ENCODE data around the gene PCSK2.
A peak's percentile ranks its signal among the peaks of the same experiment; 100 is the strongest.

Gene PCSK2

GRCh38 chr20:17511401-17511800 lies 284.6 kb downstream of the PCSK2 start:
- Mint-ChIP-seq H3K4me3 (no peak overlapping the region), H3K9me3 (no peaks in the 10 kb centered on the region), H3K4me1 (ENCODE audit: low read depth) (peaks cover 24% of the 10 kb centered on the region), H3K36me3 (ENCODE audit: low read depth) (no peaks in the 10 kb centered on the region), H3K27me3 (peaks cover 6% of the 10 kb centered on the region), H3K27ac (no peak overlapping the region)

DNA sequence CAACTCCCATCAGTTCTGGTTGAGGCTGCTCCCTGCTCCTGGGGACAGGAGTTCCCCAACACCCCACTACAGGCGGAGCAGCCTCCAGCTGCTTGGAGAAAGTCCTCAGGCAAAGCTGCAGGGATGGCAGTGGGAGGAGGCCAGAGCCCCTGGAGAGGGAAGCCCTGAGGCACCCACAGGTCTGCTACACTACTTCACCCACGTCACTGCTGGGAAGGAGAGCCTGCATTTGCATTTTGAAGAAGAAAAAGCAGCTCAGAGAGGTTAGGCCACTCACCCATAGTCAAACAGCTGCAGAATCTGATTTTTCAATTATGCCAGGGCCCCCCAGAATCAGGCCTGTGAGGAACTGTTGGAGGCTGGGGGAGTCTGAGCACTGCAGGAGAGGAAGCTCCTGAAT lies 287.1 kb downstream of the PCSK2 start:
- Mint-ChIP-seq H3K4me3 (no peak overlapping the region), H3K27ac (no peak overlapping the region), H3K4me1 (ENCODE audit: low read depth) (peaks cover 12% of the 10 kb centered on the region), H3K9me3 (no peaks in the 10 kb centered on the region), H3K36me3 (ENCODE audit: low read depth) (no peaks in the 10 kb centered on the region), H3K27me3 (peaks cover 3% of the 10 kb centered on the region)

DNA sequence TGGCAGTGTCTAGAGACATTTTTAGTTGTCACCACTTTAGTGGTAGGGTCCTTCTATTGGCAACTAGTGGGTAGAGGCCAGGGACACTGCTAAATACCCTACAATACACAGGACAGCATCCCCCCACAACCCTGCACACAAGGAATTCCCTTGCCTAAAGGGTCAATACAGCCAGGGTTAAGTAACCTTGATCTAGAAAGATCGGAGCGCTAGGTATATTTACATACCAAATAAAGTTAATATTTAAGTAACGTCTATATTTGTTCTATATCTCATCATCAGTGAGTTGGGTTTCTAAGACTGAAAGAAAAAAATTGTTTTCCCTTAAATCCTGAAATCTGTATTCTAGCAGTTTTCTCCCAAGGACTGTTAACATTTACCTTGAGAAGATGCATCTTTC lies 288.2 kb downstream of the PCSK2 start:
- Mint-ChIP-seq H3K27ac (no peak overlapping the region), H3K4me3 (no peak overlapping the region), H3K36me3 (ENCODE audit: low read depth) (no peaks in the 10 kb centered on the region), H3K4me1 (ENCODE audit: low read depth) (peaks cover 12% of the 10 kb centered on the region), H3K9me3 (no peaks in the 10 kb centered on the region), H3K27me3 (no peaks in the 10 kb centered on the region)

DNA sequence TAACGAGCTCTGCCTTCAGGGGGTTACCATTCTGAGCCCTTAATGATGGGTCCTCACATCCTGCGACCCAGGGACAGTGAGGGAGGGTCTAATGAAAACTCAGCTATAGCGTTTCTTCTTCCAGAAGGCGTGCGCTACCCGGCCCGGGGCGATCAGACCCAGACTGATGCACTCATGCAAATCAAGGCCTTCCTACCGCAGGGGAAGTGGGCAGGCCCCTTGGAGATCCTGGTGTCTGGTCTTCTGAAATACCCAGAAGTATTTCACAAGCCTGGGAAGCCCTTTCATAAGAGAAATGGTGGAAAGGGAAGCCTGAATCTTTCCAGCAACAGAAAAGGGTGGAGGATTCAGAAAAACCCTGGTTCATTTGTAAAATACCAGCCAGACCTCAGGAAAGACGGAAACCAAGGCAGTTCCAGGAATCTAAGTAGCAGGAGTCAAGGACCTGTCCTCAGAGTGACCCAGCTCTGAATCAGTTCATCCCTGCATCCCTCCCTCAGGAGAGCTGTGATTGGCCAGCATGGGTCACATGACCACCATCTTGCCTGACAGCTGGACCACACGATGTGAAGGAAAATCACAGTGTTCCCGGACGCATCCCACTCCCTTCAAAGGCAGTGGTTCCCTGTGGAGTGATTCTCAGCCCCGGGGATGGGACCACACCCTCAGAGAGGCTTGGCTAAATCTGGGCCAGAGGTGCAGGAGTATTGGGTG lies 291.7 kb downstream of the PCSK2 start:
- no peaks in the 10 kb centered on the region for H3K27me3 Mint-ChIP-seq
- H3K4me1 Mint-ChIP-seq (ENCODE audit: low read depth), result no peaks in the 10 kb centered on the region
- H3K9me3 Mint-ChIP-seq, result no peaks in the 10 kb centered on the region
- no peaks in the 10 kb centered on the region for H3K36me3 Mint-ChIP-seq (ENCODE audit: low read depth)
- no peak overlapping the region for H3K4me3 Mint-ChIP-seq
- H3K27ac Mint-ChIP-seq, result no peak overlapping the region

DNA sequence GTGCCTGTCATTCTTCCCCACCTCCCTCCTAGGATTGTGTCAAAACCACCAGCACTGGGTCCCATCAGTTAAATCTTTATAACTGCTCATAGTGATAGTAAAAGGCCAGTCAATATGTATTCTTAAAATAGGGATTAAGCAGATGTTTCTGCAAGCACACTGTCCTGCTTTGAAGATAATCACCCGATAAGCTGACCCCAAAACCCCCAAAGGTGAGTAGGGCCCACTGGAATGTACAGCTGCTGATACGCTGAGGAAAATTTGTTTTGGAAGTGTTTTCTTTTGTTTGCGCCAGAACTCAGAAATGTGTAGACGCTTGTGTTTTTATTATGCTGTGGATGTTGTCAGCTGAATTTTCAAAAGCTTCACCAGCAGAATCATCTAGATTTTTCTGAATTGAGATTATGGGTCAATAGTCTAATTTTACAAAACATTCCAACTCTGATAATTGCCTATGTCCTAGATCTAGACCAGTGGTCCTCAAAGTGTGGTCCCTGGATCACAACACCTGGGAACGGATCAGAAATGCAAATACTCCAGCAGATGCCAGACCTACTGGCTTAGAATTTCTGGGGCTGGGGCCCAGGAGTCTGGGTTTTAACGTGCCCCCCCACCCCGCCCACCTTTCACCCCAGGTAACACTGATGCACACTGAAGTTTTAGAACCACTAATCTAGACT lies 292.9 kb downstream of the PCSK2 start:
- H3K9me3 Mint-ChIP-seq, result no peaks in the 10 kb centered on the region
- no peaks in the 10 kb centered on the region for H3K36me3 Mint-ChIP-seq (ENCODE audit: low read depth)
- H3K27me3 Mint-ChIP-seq, result no peaks in the 10 kb centered on the region
- H3K4me3 Mint-ChIP-seq, result no peak overlapping the region
- H3K27ac Mint-ChIP-seq, result no peak overlapping the region
- H3K4me1 Mint-ChIP-seq (ENCODE audit: low read depth), result no peaks in the 10 kb centered on the region

DNA sequence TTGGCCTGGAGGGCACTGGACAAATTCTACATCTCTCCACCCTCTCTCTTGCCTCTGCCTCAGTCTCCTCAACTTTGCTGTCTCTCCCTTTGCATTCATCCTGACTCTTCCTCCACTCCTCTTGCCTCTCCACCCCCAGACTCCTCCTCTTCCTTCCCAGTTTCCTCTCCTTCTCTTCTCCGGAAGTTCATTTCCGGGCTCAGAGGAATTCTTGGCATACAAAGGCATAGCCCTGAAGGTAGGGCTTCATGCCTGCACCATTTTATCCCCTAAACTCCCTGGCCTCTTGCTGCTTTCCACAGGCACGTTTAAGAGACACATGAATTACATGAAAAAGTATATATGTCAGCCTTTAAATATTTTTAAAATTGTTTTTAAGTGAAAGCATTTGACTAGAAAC lies 293.7 kb downstream of the PCSK2 start:
- H3K27me3 Mint-ChIP-seq, result no peaks in the 10 kb centered on the region
- H3K4me1 Mint-ChIP-seq (ENCODE audit: low read depth), result no peaks in the 10 kb centered on the region
- H3K9me3 Mint-ChIP-seq, result no peaks in the 10 kb centered on the region
- no peak overlapping the region for H3K27ac Mint-ChIP-seq
- H3K4me3 Mint-ChIP-seq, result no peak overlapping the region
- no peaks in the 10 kb centered on the region for H3K36me3 Mint-ChIP-seq (ENCODE audit: low read depth)

DNA sequence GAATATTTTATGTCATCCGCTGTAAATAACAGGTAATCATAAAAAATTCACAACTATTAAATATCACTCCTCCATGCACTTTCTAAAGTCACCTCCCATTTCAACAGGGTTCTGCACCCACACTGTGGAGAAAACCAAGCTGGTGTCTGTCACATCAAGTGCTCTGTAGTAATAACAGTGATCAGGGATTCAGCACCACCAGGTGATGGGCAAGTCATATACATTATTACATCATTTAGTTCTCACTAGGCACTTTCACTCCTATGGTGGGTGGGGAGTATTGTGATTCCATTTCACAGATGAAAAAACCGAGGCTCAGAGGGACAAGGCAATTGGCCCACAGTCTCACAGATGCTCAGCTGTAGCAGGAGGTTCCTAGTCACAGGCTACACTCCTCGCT lies 295.7 kb downstream of the PCSK2 start:
- no peak overlapping the region for H3K27ac Mint-ChIP-seq
- H3K4me1 Mint-ChIP-seq (ENCODE audit: low read depth), result no peaks in the 10 kb centered on the region
- H3K27me3 Mint-ChIP-seq, result no peaks in the 10 kb centered on the region
- H3K36me3 Mint-ChIP-seq (ENCODE audit: low read depth), result no peaks in the 10 kb centered on the region
- H3K9me3 Mint-ChIP-seq, result no peaks in the 10 kb centered on the region
- no peak overlapping the region for H3K4me3 Mint-ChIP-seq

- H3K4me3 Mint-ChIP-seq, result no peak overlapping the region
- H3K9me3 Mint-ChIP-seq, result no peaks in the 10 kb centered on the region
- H3K4me1 Mint-ChIP-seq (ENCODE audit: low read depth), result no peaks in the 10 kb centered on the region
- H3K36me3 Mint-ChIP-seq (ENCODE audit: low read depth), result no peaks in the 10 kb centered on the region
- no peak overlapping the region for H3K27ac Mint-ChIP-seq
- H3K27me3 Mint-ChIP-seq, result no peaks in the 10 kb centered on the region
These were observed 296.5 kb downstream of the PCSK2 start for GRCh38 chr20:17523326-17523725.

DNA sequence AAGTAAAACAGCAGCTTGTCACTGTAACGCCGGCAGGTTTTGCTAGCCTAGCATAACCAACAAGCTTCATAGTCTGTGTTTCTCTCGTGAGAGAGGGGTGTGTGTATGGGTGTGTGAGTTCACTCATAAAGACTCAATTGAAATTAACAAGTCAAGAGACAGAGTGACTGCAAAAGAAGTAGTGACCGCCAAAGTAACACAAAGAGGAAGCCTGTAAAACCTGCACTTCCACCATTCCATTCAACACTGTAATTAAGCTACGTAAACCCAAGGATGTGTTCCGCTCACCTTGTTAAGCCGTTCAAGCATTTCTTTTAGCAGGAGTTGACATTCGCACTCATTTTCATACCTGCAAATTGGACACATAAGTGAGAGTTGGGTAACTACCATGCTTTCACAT lies 297.7 kb downstream of the PCSK2 start:
- H3K36me3 Mint-ChIP-seq (ENCODE audit: low read depth), result no peaks in the 10 kb centered on the region
- H3K4me1 Mint-ChIP-seq (ENCODE audit: low read depth), result no peaks in the 10 kb centered on the region
- no peaks in the 10 kb centered on the region for H3K9me3 Mint-ChIP-seq

GRCh38 chr20:17525132-17525531 lies 298.3 kb downstream of the PCSK2 start:
- H3K4me3 Mint-ChIP-seq, result no peak overlapping the region
- H3K27ac Mint-ChIP-seq, result no peak overlapping the region
- peaks cover 6% of the 10 kb centered on the region for H3K27me3 Mint-ChIP-seq
- H3K36me3 Mint-ChIP-seq (ENCODE audit: low read depth), result no peaks in the 10 kb centered on the region
- peaks cover under 1% of the 10 kb centered on the region for H3K4me1 Mint-ChIP-seq (ENCODE audit: low read depth)
- H3K9me3 Mint-ChIP-seq, result no peaks in the 10 kb centered on the region

More for the DNA sequence above, 297.7 kb downstream of the PCSK2 start:
- Mint-ChIP-seq H3K27me3 (peaks cover 5% of the 10 kb centered on the region), H3K27ac (no peak overlapping the region), H3K4me3 (no peak overlapping the region)

DNA sequence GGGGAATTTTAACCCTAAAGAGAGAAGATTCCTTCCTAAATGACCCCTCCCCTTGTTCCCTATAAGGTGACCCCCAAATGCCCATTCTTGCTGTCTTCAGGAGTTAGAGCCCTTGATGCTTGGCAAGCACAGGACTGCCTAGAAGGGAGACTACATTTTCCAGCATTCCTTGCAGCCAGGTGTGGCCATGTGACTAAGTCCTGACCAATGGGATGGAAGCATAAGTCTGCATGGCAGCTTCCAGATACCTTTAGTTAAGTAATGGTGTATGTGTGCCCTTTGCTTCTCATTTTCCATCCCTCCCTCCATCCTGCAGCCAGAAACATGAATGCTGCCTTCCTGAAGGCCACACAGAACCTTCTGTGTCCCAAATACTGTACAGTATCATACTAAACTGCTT lies 298.8 kb downstream of the PCSK2 start:
- H3K36me3 Mint-ChIP-seq (ENCODE audit: low read depth), result no peaks in the 10 kb centered on the region
- no peak overlapping the region for H3K4me3 Mint-ChIP-seq
- no peak overlapping the region for H3K27ac Mint-ChIP-seq
- H3K9me3 Mint-ChIP-seq, result no peaks in the 10 kb centered on the region
- peaks cover 5% of the 10 kb centered on the region for H3K4me1 Mint-ChIP-seq (ENCODE audit: low read depth)
- peaks cover 11% of the 10 kb centered on the region for H3K27me3 Mint-ChIP-seq

DNA sequence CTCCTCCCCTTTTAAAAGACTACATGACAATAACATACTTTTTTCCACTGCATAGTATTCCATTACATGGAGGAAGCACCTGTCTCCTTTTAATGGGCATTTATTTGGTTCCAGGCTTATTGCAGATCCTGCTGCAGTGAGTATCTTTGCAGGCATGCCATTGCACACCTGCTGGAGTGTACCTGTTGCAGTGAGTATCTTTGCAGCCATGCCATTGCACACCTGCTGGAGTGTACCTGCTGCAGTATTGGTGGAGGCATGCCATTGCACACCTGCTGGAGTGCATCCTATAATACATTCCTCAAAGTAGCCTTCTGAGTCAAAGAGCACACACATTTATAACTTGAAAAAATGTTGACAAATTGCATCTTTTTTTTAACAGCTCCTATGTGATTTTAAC lies 302.7 kb downstream of the PCSK2 start:
- peaks cover 21% of the 10 kb centered on the region for H3K4me1 Mint-ChIP-seq (ENCODE audit: low read depth)
- H3K36me3 Mint-ChIP-seq (ENCODE audit: low read depth), result no peaks in the 10 kb centered on the region

DNA sequence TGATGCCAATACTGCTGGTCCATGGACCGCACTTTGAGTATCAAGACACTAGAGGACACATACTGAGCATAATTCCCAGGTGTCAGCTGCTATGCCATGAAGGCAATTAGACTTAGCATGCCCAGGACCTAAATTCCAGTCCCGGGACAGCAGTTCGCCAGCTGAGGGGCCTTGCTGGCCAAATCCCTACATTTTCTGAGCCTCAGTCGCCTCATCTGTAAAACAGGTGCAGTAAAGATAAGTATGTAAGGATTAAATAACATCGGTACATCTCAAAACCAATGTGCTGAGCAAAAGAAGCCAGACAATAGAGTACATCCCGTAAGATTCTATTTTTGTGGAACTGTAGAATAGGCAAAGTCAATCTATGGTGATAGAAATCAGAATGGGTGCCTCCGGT lies 303.3 kb downstream of the PCSK2 start:
- Mint-ChIP-seq H3K4me3 (peak overlapping the region; percentile 43), H3K9me3 (no peaks in the 10 kb centered on the region), H3K36me3 (ENCODE audit: low read depth) (no peaks in the 10 kb centered on the region), H3K4me1 (ENCODE audit: low read depth) (peaks cover 21% of the 10 kb centered on the region), H3K27me3 (peaks cover 16% of the 10 kb centered on the region), H3K27ac (peak overlapping the region; percentile 1)

More for the DNA sequence above, 302.7 kb downstream of the PCSK2 start:
- no peak overlapping the region for H3K27ac Mint-ChIP-seq
- H3K27me3 Mint-ChIP-seq, result peaks cover 16% of the 10 kb centered on the region
- H3K4me3 Mint-ChIP-seq, result no peak overlapping the region
- no peaks in the 10 kb centered on the region for H3K9me3 Mint-ChIP-seq

- no peaks in the 10 kb centered on the region for H3K36me3 Mint-ChIP-seq (ENCODE audit: low read depth)
- H3K27me3 Mint-ChIP-seq, result peaks cover 16% of the 10 kb centered on the region
- no peaks in the 10 kb centered on the region for H3K9me3 Mint-ChIP-seq
- peak within 1 kb of the TSS; percentile 84 for H3K27ac Mint-ChIP-seq
- H3K4me1 Mint-ChIP-seq (ENCODE audit: low read depth), result peaks cover 21% of the 10 kb centered on the region
- peak within 1 kb of the TSS; percentile 85 for H3K4me3 Mint-ChIP-seq
These were observed 304.1 kb downstream of the PCSK2 start, which contains the start of gene BFSP1 for GRCh38 chr20:17530716-17531664. Gene BFSP1, minus strand, starts transcription at chr20:17531379. Its CDS starts 50 bp downstream, at chr20:17531329.

DNA sequence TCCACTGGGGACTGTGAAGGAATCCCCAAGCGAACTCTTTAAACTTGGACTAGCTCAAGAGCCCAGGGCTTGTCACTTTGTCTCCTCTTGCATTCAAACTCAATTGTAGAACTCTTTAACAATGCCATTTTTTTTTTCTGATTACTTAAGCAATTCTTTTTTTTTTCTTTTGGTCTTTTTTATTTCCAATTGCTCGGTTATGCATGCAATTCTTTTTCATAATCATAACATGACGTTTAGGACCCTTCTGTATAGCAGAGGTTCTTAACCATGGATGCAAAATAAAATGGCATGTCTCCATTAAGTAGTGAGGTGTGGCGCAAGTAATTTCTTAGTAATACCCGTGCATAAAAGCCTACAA lies 304.8 kb downstream of the PCSK2 start:
- H3K36me3 Mint-ChIP-seq (ENCODE audit: low read depth), result no peaks in the 10 kb centered on the region
- no peaks in the 10 kb centered on the region for H3K9me3 Mint-ChIP-seq
- H3K27ac Mint-ChIP-seq, result peak overlapping the region; percentile 84
- peak overlapping the region; percentile 85 for H3K4me3 Mint-ChIP-seq
- H3K27me3 Mint-ChIP-seq, result peaks cover 17% of the 10 kb centered on the region
- peaks cover 21% of the 10 kb centered on the region for H3K4me1 Mint-ChIP-seq (ENCODE audit: low read depth)

Measured in stimulated activated naive CD8-positive, alpha-beta T cell treated with anti-CD3 and anti-CD28 coated beads, Interleukin-15, Interleukin-2, amounts not matched to agents 100 ng/mL and 50 ng/mL, for 24 hours (primary cell).